ENCODE results near the gene COL5A1.

The COL5A1 gene

GRCh38 chr9:134716067-134716466 is 74.5 kb downstream of the COL5A1 start:
- DNase-seq, result no peak

- no peak for DNase-seq
Observed at GRCh38 chr9:134717056-134717455, 75.5 kb downstream of the COL5A1 start.

- no peak for DNase-seq
Observed at GRCh38 chr9:134717924-134718645, 76.5 kb downstream of the COL5A1 start.

- DNase-seq, result no peak
Observed at GRCh38 chr9:134719331-134719730, 77.7 kb downstream of the COL5A1 start.

- no peak for DNase-seq
Observed at GRCh38 chr9:134720136-134720753, 78.6 kb downstream of the COL5A1 start.

GRCh38 chr9:134720796-134721195 is 79.2 kb downstream of the COL5A1 start:
- DNase-seq, result no peak

GRCh38 chr9:134721344-134721743 is 79.7 kb downstream of the COL5A1 start:
- DNase-seq, result no peak

GRCh38 chr9:134722120-134722701 is 80.6 kb downstream of the COL5A1 start:
- DNase-seq, result no peak

GRCh38 chr9:134723037-134723436 is 81.4 kb downstream of the COL5A1 start:
- DNase-seq, result no peak

- DNase-seq, result no peak
Observed at GRCh38 chr9:134723491-134724190, 82.0 kb downstream of the COL5A1 start.

GRCh38 chr9:134724202-134724911 is 82.8 kb downstream of the COL5A1 start:
- DNase-seq, result no peak

GRCh38 chr9:134724912-134725604 is 83.5 kb downstream of the COL5A1 start:
- no peak for DNase-seq

GRCh38 chr9:134725605-134725940 is 84.0 kb downstream of the COL5A1 start:
- DNase-seq, result no peak

- DNase-seq, result no peak
Observed at GRCh38 chr9:134726026-134726721, 84.6 kb downstream of the COL5A1 start.

GRCh38 chr9:134726722-134727034 is 85.1 kb downstream of the COL5A1 start:
- DNase-seq, result no peak

GRCh38 chr9:134728021-134728795 is 86.6 kb downstream of the COL5A1 start:
- DNase-seq, result no peak

- no peak for DNase-seq
Observed at GRCh38 chr9:134728801-134729495, 87.3 kb downstream of the COL5A1 start.

- no peak for DNase-seq
Observed at GRCh38 chr9:134730011-134730760, 88.6 kb downstream of the COL5A1 start.

GRCh38 chr9:134730761-134731496 is 89.3 kb downstream of the COL5A1 start:
- no peak for DNase-seq

Data from NCI-H226 (cell line).